IPS-15b (cell line): Measurements from ENCODE around the gene AS3MT.

Experiments used
- H3K27me3 ChIP-seq: one replicate; pipeline ENCODE4 v1.6.1; 2013; ENCODE audit warnings: low read length; ENCODE audit not compliant: control insufficient read depth, insufficient read depth
- H3K36me3 ChIP-seq: one replicate; pipeline ENCODE4 v1.6.1; 2013; ENCODE audit warnings: low read length; ENCODE audit not compliant: control insufficient read depth, insufficient read depth
- H3K4me1 ChIP-seq: one replicate; pipeline ENCODE4 v1.6.1; 2013; ENCODE audit warnings: mild to moderate bottlenecking, low read length; ENCODE audit not compliant: control insufficient read depth, insufficient read depth
- H3K4me3 ChIP-seq: one replicate; pipeline ENCODE4 v1.5.1; 2013; ENCODE audit warnings: low read depth, low read length
- H3K9ac ChIP-seq: one replicate; pipeline ENCODE4 v1.6.1; 2013; ENCODE audit warnings: low read depth, mild to moderate bottlenecking, low read length
- H3K9me3 ChIP-seq: one replicate; pipeline ENCODE4 v1.6.1; 2013; ENCODE audit warnings: mild to moderate bottlenecking, low read length; ENCODE audit not compliant: control insufficient read depth, insufficient read depth

The AS3MT gene

GRCh38 chr10:102906507-102906906, 37.2 kb downstream of the AS3MT start:
- no peaks in the 10 kb centered on the region for H3K9me3 ChIP-seq
- H3K27me3 ChIP-seq: no peaks in the 10 kb centered on the region
- no peak overlapping the region for H3K4me3 ChIP-seq
- no peaks in the 10 kb centered on the region for H3K4me1 ChIP-seq
- no peaks in the 10 kb centered on the region for H3K36me3 ChIP-seq
- no peak overlapping the region for H3K9ac ChIP-seq

- H3K9ac ChIP-seq: no peak overlapping the region
- H3K4me3 ChIP-seq: no peak overlapping the region
- no peaks in the 10 kb centered on the region for H3K4me1 ChIP-seq
- H3K9me3 ChIP-seq: no peaks in the 10 kb centered on the region
- H3K36me3 ChIP-seq: no peaks in the 10 kb centered on the region
- peaks cover 11% of the 10 kb centered on the region for H3K27me3 ChIP-seq
Observed at GRCh38 chr10:102914781-102915180, 45.5 kb downstream of the AS3MT start.

- H3K4me3 ChIP-seq: peak overlapping the region; percentile 23
- H3K4me1 ChIP-seq: peaks cover 5% of the 10 kb centered on the region
- no peaks in the 10 kb centered on the region for H3K9me3 ChIP-seq
- H3K36me3 ChIP-seq: no peaks in the 10 kb centered on the region
- peaks cover 12% of the 10 kb centered on the region for H3K27me3 ChIP-seq
- H3K9ac ChIP-seq: no peak overlapping the region
Observed at GRCh38 chr10:102916173-102916572, 46.9 kb downstream of the AS3MT start.

- no peaks in the 10 kb centered on the region for H3K9me3 ChIP-seq
- H3K4me1 ChIP-seq: peaks cover 8% of the 10 kb centered on the region
- H3K36me3 ChIP-seq: no peaks in the 10 kb centered on the region
- peak overlapping the region; percentile 75 for H3K4me3 ChIP-seq
- peaks cover 12% of the 10 kb centered on the region for H3K27me3 ChIP-seq
- H3K9ac ChIP-seq: peak overlapping the region; percentile 42
Observed at GRCh38 chr10:102917314-102917961, 48.2 kb downstream of the AS3MT start.

DNA sequence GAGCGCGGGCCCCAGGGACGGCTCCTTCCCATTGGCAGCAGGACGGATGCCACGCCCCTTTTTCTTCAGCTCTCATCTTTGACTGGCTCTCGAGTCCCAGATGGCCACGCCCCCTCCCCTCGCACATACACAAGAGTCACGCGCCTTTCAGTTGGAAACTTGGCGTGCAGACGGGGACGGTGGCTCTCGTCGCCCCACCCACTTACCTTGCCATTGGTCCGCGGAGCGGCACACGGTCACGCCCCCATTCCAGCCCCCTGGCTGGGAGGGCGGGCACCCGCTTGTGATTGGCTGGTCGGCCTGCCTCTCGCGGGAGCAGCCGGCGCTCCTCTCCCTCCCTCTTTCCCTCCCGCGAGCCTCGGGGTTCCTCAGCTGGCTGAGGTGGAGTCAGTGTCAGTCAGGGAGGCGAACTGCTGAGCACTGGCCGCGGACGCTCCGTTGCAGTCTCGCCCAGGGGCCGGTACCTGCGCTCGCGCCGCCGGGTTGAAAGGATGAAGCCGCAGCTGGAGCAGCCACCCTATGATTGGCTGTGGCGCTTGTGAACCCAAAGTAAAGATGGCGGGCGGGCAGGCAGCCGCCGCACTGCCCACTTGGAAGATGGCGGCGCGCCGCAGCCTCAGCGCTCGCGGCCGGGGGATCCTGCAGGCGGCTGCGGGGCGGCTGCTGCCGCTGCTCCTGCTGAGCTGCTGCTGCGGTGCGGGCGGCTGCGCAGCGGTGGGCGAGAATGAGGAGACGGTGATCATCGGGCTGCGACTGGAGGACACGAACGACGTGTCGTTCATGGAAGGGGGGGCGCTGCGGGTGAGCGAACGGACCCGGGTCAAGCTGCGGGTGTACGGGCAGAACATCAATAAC, 48.9 kb downstream of the AS3MT start, which contains the start of gene CNNM2:
Gene CNNM2, plus strand, starts transcription at position 333 of the 855 bp plus-strand sequence. Its CDS starts 187 bp downstream, at position 520.
- Histone ChIP-seq H3K27me3 (peaks cover 12% of the 10 kb centered on the region), H3K4me3 (peak within 1 kb of the TSS; percentile 94), H3K9ac (peak within 1 kb of the TSS; percentile 84), H3K4me1 (peaks cover 8% of the 10 kb centered on the region), H3K9me3 (no peaks in the 10 kb centered on the region), H3K36me3 (no peaks in the 10 kb centered on the region)

GRCh38 chr10:102918817-102919245, 49.6 kb downstream of the AS3MT start:
- H3K36me3 ChIP-seq: no peaks in the 10 kb centered on the region
- H3K9me3 ChIP-seq: no peaks in the 10 kb centered on the region
- peak overlapping the region; percentile 94 for H3K4me3 ChIP-seq
- H3K27me3 ChIP-seq: peaks cover 12% of the 10 kb centered on the region
- peak overlapping the region; percentile 84 for H3K9ac ChIP-seq
- peaks cover 8% of the 10 kb centered on the region for H3K4me1 ChIP-seq

- peaks cover 12% of the 10 kb centered on the region for H3K27me3 ChIP-seq
- no peak overlapping the region for H3K9ac ChIP-seq
- H3K36me3 ChIP-seq: no peaks in the 10 kb centered on the region
- peak overlapping the region; percentile 94 for H3K4me3 ChIP-seq
- no peaks in the 10 kb centered on the region for H3K9me3 ChIP-seq
- H3K4me1 ChIP-seq: peaks cover 8% of the 10 kb centered on the region
Observed at GRCh38 chr10:102919246-102919959, 50.1 kb downstream of the AS3MT start.

- no peaks in the 10 kb centered on the region for H3K9me3 ChIP-seq
- peaks cover 8% of the 10 kb centered on the region for H3K4me1 ChIP-seq
- no peaks in the 10 kb centered on the region for H3K36me3 ChIP-seq
- peak overlapping the region; percentile 94 for H3K4me3 ChIP-seq
- no peak overlapping the region for H3K9ac ChIP-seq
- H3K27me3 ChIP-seq: peaks cover 12% of the 10 kb centered on the region
Observed at GRCh38 chr10:102919992-102920739, 50.9 kb downstream of the AS3MT start.

DNA sequence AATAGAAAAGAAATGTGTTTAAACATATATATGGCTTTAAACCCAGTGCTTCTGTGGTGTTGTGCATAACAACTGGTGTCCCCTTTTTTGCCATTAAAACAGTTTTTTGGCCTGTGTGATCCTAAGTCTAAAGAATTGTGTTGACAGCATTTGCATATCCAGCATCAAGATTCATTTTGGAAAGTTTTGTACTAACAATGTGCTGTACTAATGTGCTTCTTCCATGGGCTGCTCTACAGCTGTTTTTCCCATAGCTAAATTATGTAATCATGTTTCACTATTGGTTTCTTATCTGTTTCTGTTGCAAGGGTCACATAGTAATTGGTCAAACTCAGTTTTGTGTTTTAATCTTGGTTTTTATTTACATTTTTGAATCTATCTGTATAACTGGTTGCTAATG, 54.3 kb downstream of the AS3MT start:
- Histone ChIP-seq H3K9me3 (no peaks in the 10 kb centered on the region), H3K27me3 (peaks cover 12% of the 10 kb centered on the region), H3K4me1 (peaks cover 8% of the 10 kb centered on the region), H3K9ac (no peak overlapping the region), H3K36me3 (no peaks in the 10 kb centered on the region), H3K4me3 (no peak overlapping the region)

GRCh38 chr10:102926842-102927241, 57.6 kb downstream of the AS3MT start:
- Histone ChIP-seq H3K9me3 (no peaks in the 10 kb centered on the region), H3K27me3 (no peaks in the 10 kb centered on the region), H3K9ac (no peak overlapping the region), H3K4me1 (no peaks in the 10 kb centered on the region), H3K36me3 (no peaks in the 10 kb centered on the region), H3K4me3 (no peak overlapping the region)
